GM23338 (cell line): ENCODE data around the gene LDLRAD3. TPM values are rescaled to one million over a fixed set of nuclear protein-coding genes. Genes with fewer than 3 reads are reported as not detected.

Experiments used
- ATAC-seq: fragments of 200-7000 bp; cut with Tn5 transposase; 3 replicates; pipeline ENCODE4 v1.9.1; 2020
- DNase-seq: peaks from one replicate; pipeline ENCODE4 v3.0.0-alpha.2; 2015; ENCODE audit warnings: low spot score
- H2AFZ ChIP-seq: fragments of 200-600 bp; sonication (generic); 2 replicates; pipeline ENCODE4 v1.8.0; 2016; ENCODE audit warnings: antibody characterized with exemption, mild to moderate bottlenecking, moderate library complexity
- H3F3A ChIP-seq: fragments of 200-600 bp; sonication (generic); replicated peaks from 2 replicates; pipeline ENCODE4 v1.8.0; 2017; ENCODE audit warnings: antibody characterized with exemption, mixed run types, low read depth
- H3K27ac ChIP-seq: fragments of 200-600 bp; sonication (generic); 2 replicates; pipeline ENCODE4 v1.6.1; 2016; ENCODE audit warnings: low read depth
- H3K27me3 ChIP-seq: fragments of 200-600 bp; sonication (generic); 2 replicates; pipeline ENCODE4 v1.8.0; 2016; ENCODE audit warnings: mild to moderate bottlenecking, mixed run types, moderate library complexity; ENCODE audit not compliant: insufficient read depth
- H3K36me3 ChIP-seq: fragments of 200-600 bp; sonication (generic); 2 replicates; pipeline ENCODE4 v1.8.0; 2016; ENCODE audit warnings: mild to moderate bottlenecking; ENCODE audit not compliant: insufficient read depth
- H3K4me1 ChIP-seq: fragments of 200-600 bp; sonication (generic); 2 replicates; pipeline ENCODE4 v1.8.0; 2016; ENCODE audit warnings: mild to moderate bottlenecking, moderate library complexity; ENCODE audit not compliant: insufficient read depth
- H3K4me2 ChIP-seq: fragments of 200-600 bp; sonication (generic); 2 replicates; pipeline ENCODE4 v1.7.1; 2017; ENCODE audit warnings: mixed run types
- H3K4me3 ChIP-seq: fragments of 200-600 bp; sonication (generic); 2 replicates; pipeline ENCODE4 v1.6.1; 2016; ENCODE audit warnings: mixed run types
- H3K79me2 ChIP-seq: fragments of 200-600 bp; sonication (generic); replicated peaks from 2 replicates; pipeline ENCODE4 v1.8.0; 2017; ENCODE audit warnings: mild to moderate bottlenecking; ENCODE audit not compliant: insufficient read depth
- H3K9me2 ChIP-seq: fragments of 200-600 bp; sonication (generic); 2 replicates; pipeline ENCODE4 v1.8.0; 2017; ENCODE audit not compliant: insufficient read depth
- H4K20me1 ChIP-seq: fragments of 200-600 bp; sonication (generic); replicated peaks from 2 replicates; pipeline ENCODE4 v1.8.0; 2017; ENCODE audit warnings: mild to moderate bottlenecking; ENCODE audit not compliant: insufficient read depth
- H3K27ac Mint-ChIP-seq: 2 replicates; pipeline ENCODE4 v1.8.0; 2020; ENCODE audit warnings: inconsistent platforms, mild to moderate bottlenecking, moderate library complexity, mixed read lengths
- H3K27me3 Mint-ChIP-seq: 3 replicates; pipeline ENCODE4 v1.8.0; 2022; ENCODE audit warnings: low read depth, mild to moderate bottlenecking, moderate library complexity, mixed read lengths, inconsistent platforms; ENCODE audit not compliant: insufficient read depth, poor library complexity
- H3K36me3 Mint-ChIP-seq: 3 replicates; pipeline ENCODE4 v1.8.0; 2021; ENCODE audit warnings: low read depth, mild to moderate bottlenecking, inconsistent platforms, moderate library complexity, mixed read lengths
- H3K4me1 Mint-ChIP-seq: 3 replicates; pipeline ENCODE4 v1.8.0; 2020; ENCODE audit warnings: mild to moderate bottlenecking, inconsistent platforms, mixed read lengths
- H3K4me3 Mint-ChIP-seq: 3 replicates; pipeline ENCODE4 v1.8.0; 2021; ENCODE audit warnings: moderate library complexity, mild to moderate bottlenecking, inconsistent platforms, mixed read lengths
- H3K9me3 Mint-ChIP-seq: 3 replicates; pipeline ENCODE4 v1.8.0; 2020; ENCODE audit warnings: moderate library complexity, mild to moderate bottlenecking, inconsistent platforms, mixed read lengths
- CREB1 ChIP-seq: fragments of 250-450 bp; sonication (Bioruptor Pico); IDR thresholded peaks from 2 replicates; pipeline ENCODE4 v1.5.0; 2020; ENCODE audit warnings: low read depth, mild to moderate bottlenecking, moderate library complexity
- CTCF ChIP-seq, 2 experiments: fragments of 200-600 bp in 1 of 2; sonication (generic) in 1 of 2; conservative IDR thresholded peaks; 2 replicates each; pipeline versions ENCODE4 v1.5.1 to v1.6.1; 2016 to 2017; ENCODE audit warnings: antibody characterized with exemption in 2 of 2, low read depth in 2 of 2, mild to moderate bottlenecking in 2 of 2, moderate library complexity in 1 of 2
- ETS1 ChIP-seq: IDR thresholded peaks from 2 replicates; pipeline ENCODE4 v1.6.1; 2016; ENCODE audit warnings: antibody characterized with exemption
- EZH2 ChIP-seq: fragments of 200-600 bp; sonication (generic); IDR thresholded peaks from one replicate; pipeline ENCODE4 v1.8.0; 2017; ENCODE audit warnings: antibody characterized with exemption, mild to moderate bottlenecking, low read depth; ENCODE audit not compliant: unreplicated experiment
- EZH2phosphoT487 ChIP-seq: fragments of 200-600 bp; sonication (generic); IDR thresholded peaks from one replicate; pipeline ENCODE4 v1.8.1; 2018; ENCODE audit warnings: antibody characterized with exemption; ENCODE audit not compliant: unreplicated experiment
- JUNB ChIP-seq: IDR thresholded peaks from one replicate; pipeline ENCODE4 v1.6.1; 2016; ENCODE audit warnings: antibody characterized with exemption; ENCODE audit not compliant: unreplicated experiment
- NANOG ChIP-seq: IDR thresholded peaks from 2 replicates; pipeline ENCODE4 v1.6.1; 2016; ENCODE audit warnings: antibody characterized with exemption, borderline replicate concordance
- POLR2AphosphoS5 ChIP-seq: IDR thresholded peaks from 2 replicates; pipeline ENCODE4 v1.6.1; 2016; ENCODE audit warnings: antibody characterized with exemption, low read depth
- REST ChIP-seq: IDR thresholded peaks from one replicate; pipeline ENCODE4 v1.6.1; 2018; ENCODE audit warnings: antibody characterized with exemption; ENCODE audit not compliant: unreplicated experiment
- STAT1 ChIP-seq: IDR thresholded peaks from one replicate; pipeline ENCODE4 v1.6.1; 2016; ENCODE audit warnings: antibody characterized with exemption; ENCODE audit not compliant: unreplicated experiment
- ZNF114 ChIP-seq: fragments of 250-450 bp; sonication (Bioruptor Pico); IDR thresholded peaks from 2 replicates; pipeline ENCODE4 v1.5.0; 2020; ENCODE audit warnings: mild to moderate bottlenecking, moderate library complexity
- ZNF331 ChIP-seq: fragments of 250-450 bp; sonication (Bioruptor Pico); IDR thresholded peaks from 2 replicates; pipeline ENCODE4 v1.5.0; 2020; ENCODE audit warnings: low read depth, mild to moderate bottlenecking, moderate library complexity
- ZNF462 ChIP-seq: fragments of 250-450 bp; sonication (Bioruptor Pico); IDR thresholded peaks from 2 replicates; pipeline ENCODE4 v1.5.0; 2020; ENCODE audit warnings: mild to moderate bottlenecking, moderate library complexity
- polyA plus RNA-seq: library from polyadenylated mRNA; unstranded; fragments of >200 nt; fragmentation: Nextera tagmentation; extraction: Ambion mirVana; gene quantifications from 2 replicates; pipeline ENCODE4 v1.2.1, GENCODE V29; 2016
- total RNA-seq: library from RNA; depleted of rRNA; stranded (reverse); fragments of >200 nt; shearing (Covaris generic); gene quantifications from 2 replicates; pipeline ENCODE4 v1.2.3, GENCODE V29; 2014

LDLRAD3 gene
- total and polyA plus RNA-seq, 2 experiments from 2014 or later = 8.5 to 19.4 TPM

- ATAC-seq = no peak
Observed at GRCh38 chr11:36019722-36020121, 75.9 kb downstream of the LDLRAD3 start.

More at GRCh38 chr11:36019722-36020121, 75.9 kb downstream of the LDLRAD3 start:
- H3K9me3 Mint-ChIP-seq = no peaks in the 10 kb centered on the region; the same call in 2 of the 3 replicates
- H3K36me3 Mint-ChIP-seq = no peaks in the 10 kb centered on the region
- no peak for DNase-seq
- no peak for TF ChIP-seq NANOG
- no peak for TF ChIP-seq EZH2phosphoT487
- no peak for TF ChIP-seq CREB1 (CRISPR knock-in tag)
- no peak for TF ChIP-seq EZH2
- no peak for TF ChIP-seq STAT1
- TF ChIP-seq REST = no peak
- no peak for TF ChIP-seq ZNF114 (CRISPR knock-in tag)
- TF ChIP-seq CTCF (conservative IDR thresholded peaks at IDR 0.05; ENCODE audit: low read depth in 2 of 2) = no peak
- TF ChIP-seq ZNF462 = no peak
- TF ChIP-seq ETS1 = no peak
- TF ChIP-seq POLR2AphosphoS5 = no peak
- TF ChIP-seq JUNB = no peak
- no peak for TF ChIP-seq ZNF331 (CRISPR knock-in tag)
- peaks cover 38% of the 10 kb centered on the region for H3K4me1 Mint-ChIP-seq
- H3K27me3 ChIP-seq = no peaks in the 10 kb centered on the region
- no peaks in the 10 kb centered on the region; the same call in 1 of the 2 replicates for H4K20me1 ChIP-seq
- H3K4me3 ChIP-seq = no peak overlapping the region
- 0 out of 2 replicates have a peak, but pooled peaks cover 5% of the 10 kb centered on the region for H3K9me2 ChIP-seq
- H3K4me1 ChIP-seq = peaks cover 17% of the 10 kb centered on the region
- H3K27me3 Mint-ChIP-seq = peaks cover 6% of the 10 kb centered on the region
- H3K27ac Mint-ChIP-seq = no peak overlapping the region
- H3K27ac ChIP-seq = no peak overlapping the region
- H3K36me3 ChIP-seq = no peaks in the 10 kb centered on the region
- peaks cover 58% of the 10 kb centered on the region for H3K79me2 ChIP-seq
- H3K4me3 Mint-ChIP-seq = no peak overlapping the region
- no peaks in the 10 kb centered on the region for H3F3A ChIP-seq
- no peak overlapping the region for H2AFZ ChIP-seq
- H3K4me2 ChIP-seq = no peak overlapping the region
